ENCODE data around the gene ZBTB8A. TPM values are rescaled to one million over a fixed set of nuclear protein-coding genes. Genes with fewer than 3 reads are reported as not detected.
"Not testable (repeated sequence)": the region's sequence is repeated elsewhere in the genome, so short reads cannot be mapped to it uniquely, and the experiment has no call there.

Gene ZBTB8A
- total RNA-seq, 2 experiments from 2014 or later = 0.06 TPM; not detected in 1

DNA sequence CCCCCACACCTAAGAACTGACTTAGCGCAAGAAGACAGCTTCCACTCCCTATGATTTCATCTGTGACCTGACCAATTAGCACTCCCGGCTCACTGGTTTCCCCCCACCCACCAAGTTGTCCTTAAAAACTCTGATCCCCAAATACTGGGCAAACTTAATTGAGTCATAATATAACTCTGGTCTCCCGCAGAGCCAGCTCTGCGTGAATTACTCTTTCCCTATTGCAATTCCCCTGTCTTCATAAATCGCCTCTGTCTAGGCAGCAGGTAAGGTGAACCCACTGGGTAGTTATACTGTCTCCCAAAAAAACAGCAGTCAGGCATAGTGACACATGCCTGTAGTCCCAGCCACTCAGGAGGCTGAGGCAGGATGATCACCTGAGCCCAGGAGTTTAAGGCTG, 74.2 kb downstream of the ZBTB8A start:
- DNase-seq (no peak), ATAC-seq (ENCODE audit: low read depth) (no peak)
- H3K27ac Mint-ChIP-seq = no peak overlapping the region
- POLR2A ChIA-PET = interaction anchor here (0.6 to 1.6 kb wide), 2 partner anchors 9 to 37 kb away, joined by 3 to 4 read pairs; partner anchors contain the start of genes RBBP4 and ZBTB8OS
- H3K9me3 Mint-ChIP-seq = no peaks in the 10 kb centered on the region
- H3K27me3 Mint-ChIP-seq = no peaks in the 10 kb centered on the region
- no peak overlapping the region for H3K4me3 Mint-ChIP-seq
- peaks cover 2% of the 10 kb centered on the region for H3K36me3 Mint-ChIP-seq
- H3K4me1 Mint-ChIP-seq = peaks cover 5% of the 10 kb centered on the region

GRCh38 chr1:32618673-32619221, 79.5 kb downstream of the ZBTB8A start:
- POLR2A ChIA-PET = no interaction called here
- DNase-seq (no peak), ATAC-seq (ENCODE audit: low read depth) (no peak)
- Mint-ChIP-seq H3K4me1 (peaks cover 13% of the 10 kb centered on the region), H3K27me3 (no peaks in the 10 kb centered on the region), H3K9me3 (no peaks in the 10 kb centered on the region), H3K27ac (no peak overlapping the region), H3K4me3 (no peak overlapping the region), H3K36me3 (peaks cover 24% of the 10 kb centered on the region)

GRCh38 chr1:32619701-32620485, 80.7 kb downstream of the ZBTB8A start:
- no peak for ATAC-seq (ENCODE audit: low read depth)
- peaks cover 32% of the 10 kb centered on the region for H3K36me3 Mint-ChIP-seq
- POLR2A ChIA-PET = no interaction called here
- peaks cover 19% of the 10 kb centered on the region for H3K4me1 Mint-ChIP-seq
- peaks cover 3% of the 10 kb centered on the region for H3K9me3 Mint-ChIP-seq
- DNase-seq = no peak
- no peaks in the 10 kb centered on the region for H3K27me3 Mint-ChIP-seq
- no peak overlapping the region for H3K27ac Mint-ChIP-seq
- H3K4me3 Mint-ChIP-seq = no peak overlapping the region

DNA sequence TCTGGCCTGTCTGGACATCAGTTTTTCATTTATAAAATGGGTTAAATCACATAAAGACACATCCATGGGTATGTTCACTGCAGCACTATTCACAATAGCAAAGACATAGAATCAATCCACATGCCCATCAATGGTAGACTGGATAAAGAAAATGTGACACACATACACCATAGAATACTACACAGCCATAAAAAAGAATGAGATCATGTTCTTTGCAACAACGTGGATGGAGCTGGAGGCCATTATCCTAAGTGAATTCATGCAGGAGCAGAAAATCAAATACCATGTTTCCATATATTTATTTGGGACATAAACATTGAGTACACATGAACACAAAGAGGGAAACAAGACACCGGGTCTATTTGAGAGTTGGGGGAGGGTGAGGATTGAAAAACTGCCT, 83.0 kb downstream of the ZBTB8A start:
- H3K27me3 Mint-ChIP-seq = no peaks in the 10 kb centered on the region
- peaks cover 23% of the 10 kb centered on the region for H3K4me1 Mint-ChIP-seq
- H3K27ac Mint-ChIP-seq = no peak overlapping the region
- peaks cover 3% of the 10 kb centered on the region for H3K9me3 Mint-ChIP-seq
- H3K36me3 Mint-ChIP-seq = peaks cover 41% of the 10 kb centered on the region
- POLR2A ChIA-PET = no interaction called here
- no peak overlapping the region for H3K4me3 Mint-ChIP-seq
- ATAC-seq (ENCODE audit: low read depth) (no peak), DNase-seq (no peak)

DNA sequence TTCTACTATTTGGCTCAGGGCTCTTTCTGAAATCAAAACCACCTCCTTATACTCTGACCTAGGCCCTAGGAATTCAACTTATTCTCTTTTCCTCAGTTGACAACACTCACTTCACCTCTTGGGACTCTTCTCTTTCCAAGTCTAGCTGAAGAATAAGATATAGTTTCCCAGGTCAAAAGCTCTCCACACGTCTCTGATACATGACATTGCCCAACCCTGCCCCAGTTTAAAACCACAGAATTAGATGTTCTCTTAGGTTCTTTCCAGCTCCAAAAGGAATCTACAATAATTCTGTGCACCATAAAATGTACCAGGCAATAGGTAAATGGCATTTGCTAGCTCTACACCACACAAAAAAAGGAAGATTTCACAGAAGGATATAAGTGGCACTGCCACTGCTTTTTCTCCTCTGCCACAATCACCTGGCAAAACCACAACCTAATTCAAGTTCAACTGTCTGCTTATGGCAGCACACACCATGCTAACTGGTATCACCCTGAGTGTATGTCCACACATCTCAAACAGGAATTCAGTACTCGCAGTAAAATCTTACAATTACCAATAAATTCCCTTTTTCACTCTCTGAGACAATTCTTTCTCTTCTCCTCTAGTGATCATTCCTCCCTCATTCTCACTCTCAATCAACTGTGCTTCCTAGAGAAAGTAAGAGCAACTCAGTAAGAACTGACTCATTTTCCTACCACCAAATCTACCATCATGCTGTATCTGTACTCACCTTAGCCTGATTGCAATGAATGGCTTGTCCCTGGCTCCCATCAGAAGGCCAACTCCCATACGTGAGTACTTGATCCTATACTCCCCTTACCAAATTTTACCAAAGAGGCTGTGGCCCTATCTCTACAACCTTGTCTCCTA, 83.8 kb downstream of the ZBTB8A start:
- Mint-ChIP-seq H3K27me3 (no peaks in the 10 kb centered on the region), H3K27ac (peak overlapping the region; percentile 14), H3K36me3 (peaks cover 43% of the 10 kb centered on the region), H3K4me3 (peak overlapping the region; percentile 17), H3K9me3 (peaks cover 3% of the 10 kb centered on the region), H3K4me1 (peaks cover 30% of the 10 kb centered on the region)
- ATAC-seq (ENCODE audit: low read depth) = peak; percentile 22
- DNase-seq = no peak
- POLR2A ChIA-PET = interaction anchor here (0.5 to 0.7 kb wide), 2 partner anchors 9 to 73 kb away, joined by 3 read pairs; no protein-coding TSS in a partner anchor

DNA sequence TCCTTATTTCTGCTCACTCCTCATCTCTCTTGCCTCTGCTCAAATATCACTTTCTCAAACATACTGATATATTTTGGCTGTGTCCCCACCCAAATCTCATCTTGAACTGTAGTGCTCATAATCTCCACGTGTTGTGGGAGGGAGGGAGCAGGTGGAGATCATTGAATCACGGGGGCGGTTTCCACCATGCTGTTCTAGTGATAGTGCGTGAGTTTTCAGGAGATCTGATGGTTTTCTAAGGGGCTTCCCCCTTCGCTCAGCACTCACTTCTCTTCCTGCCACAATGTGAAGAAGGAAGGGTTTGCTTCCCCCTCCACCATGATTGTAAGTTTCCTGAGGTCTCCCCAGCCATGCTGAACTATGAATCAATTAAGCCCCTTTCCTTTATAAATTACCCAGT, 84.5 kb downstream of the ZBTB8A start:
- DNase-seq = no peak
- peak; percentile 41 for ATAC-seq (ENCODE audit: low read depth)
- H3K9me3 Mint-ChIP-seq = peaks cover 3% of the 10 kb centered on the region
- no peaks in the 10 kb centered on the region for H3K27me3 Mint-ChIP-seq
- H3K36me3 Mint-ChIP-seq = peaks cover 41% of the 10 kb centered on the region
- POLR2A ChIA-PET = no interaction called here
- peaks cover 30% of the 10 kb centered on the region for H3K4me1 Mint-ChIP-seq
- peak overlapping the region; percentile 29 for H3K4me3 Mint-ChIP-seq
- H3K27ac Mint-ChIP-seq = peak overlapping the region; percentile 57

DNA sequence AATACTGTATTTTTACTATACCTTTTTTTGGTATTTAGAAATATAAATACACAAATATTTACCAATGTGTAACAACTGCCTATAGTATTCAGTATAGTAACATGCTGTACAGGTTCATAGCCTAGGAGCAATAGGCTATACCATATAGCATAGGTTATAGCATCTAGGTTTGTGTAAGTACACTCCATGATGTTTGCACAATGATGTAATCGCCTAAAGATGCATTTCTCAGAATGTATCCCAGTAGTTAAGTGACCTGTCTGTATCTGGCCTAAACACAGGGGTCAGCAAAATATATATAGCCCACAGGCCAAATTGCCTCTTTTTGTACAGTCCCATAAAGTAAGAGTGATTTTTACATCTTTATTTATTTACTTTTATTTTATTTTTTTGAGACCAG, 86.9 kb downstream of the ZBTB8A start:
- Mint-ChIP-seq H3K4me1 (peaks cover 27% of the 10 kb centered on the region), H3K27me3 (no peaks in the 10 kb centered on the region), H3K27ac (no peak overlapping the region), H3K36me3 (peaks cover 39% of the 10 kb centered on the region), H3K9me3 (peaks cover 3% of the 10 kb centered on the region), H3K4me3 (no peak overlapping the region)
- ATAC-seq (ENCODE audit: low read depth) (no peak), DNase-seq (no peak)
- POLR2A ChIA-PET = interaction anchor here (0.6 to 1.9 kb wide), 2 partner anchors 26 to 45 kb away, joined by 3 to 14 read pairs; partner anchors contain the start of gene RBBP4

GRCh38 chr1:32627596-32628162, 88.5 kb downstream of the ZBTB8A start:
- peaks cover 32% of the 10 kb centered on the region for H3K36me3 Mint-ChIP-seq
- peak overlapping the region; percentile 56 for H3K4me3 Mint-ChIP-seq
- no peak for DNase-seq
- peak; percentile 83 for ATAC-seq (ENCODE audit: low read depth)
- H3K9me3 Mint-ChIP-seq = peaks cover 3% of the 10 kb centered on the region
- no peaks in the 10 kb centered on the region for H3K27me3 Mint-ChIP-seq
- peaks cover 29% of the 10 kb centered on the region for H3K4me1 Mint-ChIP-seq
- POLR2A ChIA-PET = interaction anchor here (1.9 kb wide), 1 partner anchor 24 kb away, joined by 14 read pairs; the partner anchor contains the start of gene RBBP4
- H3K27ac Mint-ChIP-seq = peak overlapping the region; percentile 81

GRCh38 chr1:32630173-32630572, 90.9 kb downstream of the ZBTB8A start:
- Mint-ChIP-seq H3K36me3 (peaks cover 16% of the 10 kb centered on the region), H3K4me1 (peaks cover 25% of the 10 kb centered on the region)
- not testable (repeated sequence) for ATAC-seq (ENCODE audit: low read depth); H3K27me3 Mint-ChIP-seq; H3K27ac Mint-ChIP-seq; DNase-seq; H3K4me3 Mint-ChIP-seq; H3K9me3 Mint-ChIP-seq
- POLR2A ChIA-PET = interaction anchor here (1.2 kb wide), 1 partner anchor 21 kb away, joined by 3 read pairs; the partner anchor contains the start of gene RBBP4

DNA sequence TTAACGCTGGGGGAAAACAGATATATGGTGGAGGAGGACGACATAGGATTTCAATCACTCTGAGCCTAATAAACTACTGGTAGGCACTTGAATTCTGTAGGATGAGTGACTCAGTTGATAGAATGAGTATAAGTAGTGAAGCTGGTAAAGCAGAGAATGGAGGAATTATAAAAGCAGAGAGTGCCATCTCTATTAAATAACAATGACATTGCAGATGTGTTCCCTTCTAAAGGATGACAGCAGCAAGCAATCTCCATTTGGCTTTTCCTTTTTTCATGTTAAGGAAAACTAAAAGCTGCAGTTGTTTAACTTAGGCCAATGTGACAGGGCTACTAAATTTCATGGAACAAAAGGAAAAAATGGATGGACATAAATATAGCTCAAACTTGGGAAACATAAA, 93.6 kb downstream of the ZBTB8A start:
- no peak overlapping the region for H3K4me3 Mint-ChIP-seq

DNA sequence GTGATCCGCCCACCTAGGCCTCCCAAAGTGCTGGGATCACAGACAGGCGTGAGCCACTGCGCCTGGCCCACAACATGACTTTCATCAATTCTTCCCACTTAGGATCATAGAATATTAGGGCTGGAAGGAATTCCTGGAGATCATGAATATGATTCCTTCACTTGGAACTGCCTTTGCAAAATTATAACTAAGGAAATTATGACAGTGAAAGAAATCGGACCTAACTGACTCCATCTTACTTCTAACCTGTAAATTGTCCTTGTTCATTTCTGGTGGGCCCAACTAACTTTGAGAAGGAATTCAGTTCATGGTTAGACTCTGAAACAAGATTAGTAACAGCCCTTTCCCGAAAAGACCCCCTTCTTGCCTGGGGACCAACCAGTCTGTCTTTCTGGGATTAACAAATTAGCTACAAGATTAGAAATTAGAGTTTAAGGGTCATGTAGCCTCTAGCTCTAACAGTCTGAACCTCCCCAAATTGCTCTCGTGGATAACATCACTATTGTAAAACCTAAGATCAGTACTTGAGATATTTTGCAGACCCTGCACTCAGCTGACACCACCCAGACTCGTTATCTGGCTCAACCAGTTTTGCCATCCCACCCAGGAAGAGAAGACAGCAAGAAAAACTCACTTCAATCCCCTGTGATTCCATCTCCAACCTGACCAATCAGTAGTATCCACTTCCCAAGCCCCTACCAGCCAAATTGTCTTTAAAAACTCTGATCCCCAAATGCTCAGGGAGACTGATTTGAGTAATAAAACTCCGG, 96.5 kb downstream of the ZBTB8A start:
- ATAC-seq (ENCODE audit: low read depth) (no peak), DNase-seq (no peak)
- no peak overlapping the region for H3K27ac Mint-ChIP-seq
- H3K27me3 Mint-ChIP-seq = no peaks in the 10 kb centered on the region
- H3K4me3 Mint-ChIP-seq = no peak overlapping the region
- POLR2A ChIA-PET = interaction anchor here (0.7 to 2.0 kb wide), 2 partner anchors 15 to 23 kb away, joined by 4 to 5 read pairs; partner anchors contain the start of genes RBBP4 and ZBTB8OS
- no peaks in the 10 kb centered on the region for H3K9me3 Mint-ChIP-seq
- H3K36me3 Mint-ChIP-seq = peaks cover 8% of the 10 kb centered on the region
- peaks cover 20% of the 10 kb centered on the region for H3K4me1 Mint-ChIP-seq

More for the DNA sequence above, 93.6 kb downstream of the ZBTB8A start:
- POLR2A ChIA-PET = interaction anchor here (0.5 to 1.4 kb wide), 3 partner anchors 18 to 683 kb away, joined by 3 to 4 read pairs (median 3); partner anchors contain the start of genes RBBP4 and ZBTB8OS
- H3K4me1 Mint-ChIP-seq = peaks cover 21% of the 10 kb centered on the region
- H3K36me3 Mint-ChIP-seq = peaks cover 10% of the 10 kb centered on the region
- no peaks in the 10 kb centered on the region for H3K9me3 Mint-ChIP-seq
- no peak for DNase-seq
- no peak overlapping the region for H3K27ac Mint-ChIP-seq
- ATAC-seq (ENCODE audit: low read depth) = no peak
- H3K27me3 Mint-ChIP-seq = no peaks in the 10 kb centered on the region

All from activated naive CD8-positive, alpha-beta T cell treated with anti-CD3 and anti-CD28 coated beads, Interleukin-2, amount 10 ng/mL, durations not matched to agents 7 days and 5 days (primary cell).